Urothelium cell line (cell line): ENCODE results near the gene ATP9B.

Experiments
- DNase-seq: peaks from one replicate; pipeline ENCODE4 v3.0.0; 2011; ENCODE audit warnings: low spot score, mixed read lengths
- FAIRE-seq: peaks from 2 replicates; lab custom pipeline; 2011; peaks lifted over from hg19 to GRCh38; lab: Jason Lieb, UNC

Gene ATP9B

DNA sequence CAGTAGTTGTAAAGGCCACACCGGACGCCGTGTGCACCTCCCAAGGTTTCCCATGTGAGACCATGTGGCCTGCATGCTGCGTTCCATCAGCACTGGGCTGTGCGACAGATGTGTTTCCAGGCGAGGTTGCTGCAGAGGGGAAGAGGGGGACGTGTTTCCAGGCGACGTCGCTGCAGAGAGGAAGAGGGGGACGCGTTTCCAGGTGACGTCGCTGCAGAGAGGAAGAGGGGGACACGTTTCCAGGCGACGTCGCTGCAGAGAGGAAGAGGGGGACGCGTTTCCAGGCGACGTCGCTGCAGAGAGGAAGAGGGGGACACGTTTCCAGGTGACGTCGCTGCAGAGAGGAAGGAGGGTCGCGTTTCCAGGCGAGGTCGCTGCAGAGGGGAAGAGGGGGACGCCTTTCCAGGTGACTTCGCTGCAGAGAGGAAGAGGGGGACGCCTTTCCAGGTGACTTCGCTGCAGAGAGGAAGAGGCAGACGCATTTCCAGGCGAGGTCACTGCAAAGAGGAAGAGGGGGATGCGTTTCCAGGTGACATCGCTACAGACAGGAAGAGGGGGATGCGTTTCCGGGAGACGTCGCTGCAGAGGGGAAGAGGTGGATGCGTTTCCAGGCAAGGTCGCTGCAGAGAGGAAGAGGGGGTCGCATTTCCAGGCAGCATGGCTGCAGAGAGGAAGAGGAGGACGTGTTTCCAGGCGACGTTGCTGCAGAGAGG, 351.0 kb downstream of the ATP9B start:
- FAIRE-seq (no peak), DNase-seq (no peak)

DNA sequence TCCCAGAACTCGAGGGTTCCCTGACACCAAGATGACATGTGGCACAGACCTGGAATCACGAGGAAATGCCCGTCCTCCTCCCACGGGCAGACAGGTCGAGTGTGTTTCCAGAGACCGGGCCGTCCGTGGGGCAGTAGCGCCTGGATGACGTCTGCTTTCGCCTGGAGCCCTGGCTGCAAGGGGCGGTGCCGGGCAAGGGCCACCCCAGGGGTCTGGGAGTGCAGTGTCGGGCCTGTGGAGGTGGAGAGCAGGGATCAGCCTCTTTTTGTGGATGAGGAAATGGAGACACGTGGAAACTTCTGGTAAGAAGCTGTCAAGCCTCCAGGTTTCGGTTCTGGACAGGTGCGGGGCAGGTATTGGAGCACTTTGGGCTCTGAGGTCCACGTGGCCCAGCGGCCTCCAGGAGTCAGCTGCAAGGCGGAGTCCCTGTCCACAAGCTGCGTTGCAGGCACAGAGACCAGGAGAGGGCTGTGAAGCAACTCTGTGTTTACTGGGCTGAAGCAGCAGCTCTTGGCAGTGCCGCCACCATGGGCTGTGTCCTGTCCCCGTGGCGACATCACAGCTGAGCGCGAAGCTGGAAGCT, 352.2 kb downstream of the ATP9B start:
- FAIRE-seq (no peak), DNase-seq (no peak)

- DNase-seq (no peak), FAIRE-seq (no peak)
Observed at GRCh38 chr18:79422022-79422782, 353.0 kb downstream of the ATP9B start.

- DNase-seq = no peak
- no peak for FAIRE-seq
Observed at GRCh38 chr18:79422783-79423165, 353.6 kb downstream of the ATP9B start.

DNA sequence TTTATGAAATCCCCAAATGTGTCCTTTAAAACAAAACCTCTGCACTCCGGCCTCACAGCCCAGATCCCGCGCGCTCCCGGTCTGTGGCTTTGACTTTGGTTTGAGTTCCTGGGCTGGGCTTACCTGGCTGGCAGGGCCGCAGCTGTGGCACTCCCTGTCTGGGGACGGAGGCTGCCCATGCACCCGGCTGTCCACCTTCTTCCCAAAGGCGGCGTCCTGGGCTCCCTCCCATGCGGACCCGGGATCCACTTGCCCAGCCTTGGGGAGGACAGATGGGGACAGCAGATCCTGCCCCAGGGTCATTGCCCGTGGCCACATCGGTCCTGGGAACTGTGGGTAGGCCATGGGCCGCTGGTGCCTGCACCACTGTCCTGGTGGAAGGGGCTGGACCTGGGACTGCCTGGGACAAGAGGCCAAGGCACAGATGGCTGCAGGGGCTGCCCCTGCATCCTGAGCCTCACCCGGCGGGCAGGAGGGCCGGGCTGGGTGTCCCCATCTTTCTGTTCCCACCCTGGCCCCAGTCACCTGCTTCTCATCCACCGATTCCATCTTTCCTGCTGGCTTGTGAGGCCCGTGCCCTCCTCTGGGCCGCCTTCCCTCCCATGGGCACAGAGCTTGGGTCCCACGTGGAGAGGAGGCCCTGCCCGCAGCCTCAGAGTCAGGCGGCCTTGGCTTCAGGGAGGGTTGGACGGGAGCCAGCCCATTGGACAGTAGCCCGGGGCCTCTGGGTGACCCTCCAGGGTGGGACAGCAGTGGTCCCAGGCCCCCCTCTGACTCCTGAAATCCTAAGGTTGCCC, 354.2 kb downstream of the ATP9B start:
- no peak for FAIRE-seq
- no peak for DNase-seq

GRCh38 chr18:79424008-79424565, 354.9 kb downstream of the ATP9B start:
- DNase-seq (no peak), FAIRE-seq (no peak)

DNA sequence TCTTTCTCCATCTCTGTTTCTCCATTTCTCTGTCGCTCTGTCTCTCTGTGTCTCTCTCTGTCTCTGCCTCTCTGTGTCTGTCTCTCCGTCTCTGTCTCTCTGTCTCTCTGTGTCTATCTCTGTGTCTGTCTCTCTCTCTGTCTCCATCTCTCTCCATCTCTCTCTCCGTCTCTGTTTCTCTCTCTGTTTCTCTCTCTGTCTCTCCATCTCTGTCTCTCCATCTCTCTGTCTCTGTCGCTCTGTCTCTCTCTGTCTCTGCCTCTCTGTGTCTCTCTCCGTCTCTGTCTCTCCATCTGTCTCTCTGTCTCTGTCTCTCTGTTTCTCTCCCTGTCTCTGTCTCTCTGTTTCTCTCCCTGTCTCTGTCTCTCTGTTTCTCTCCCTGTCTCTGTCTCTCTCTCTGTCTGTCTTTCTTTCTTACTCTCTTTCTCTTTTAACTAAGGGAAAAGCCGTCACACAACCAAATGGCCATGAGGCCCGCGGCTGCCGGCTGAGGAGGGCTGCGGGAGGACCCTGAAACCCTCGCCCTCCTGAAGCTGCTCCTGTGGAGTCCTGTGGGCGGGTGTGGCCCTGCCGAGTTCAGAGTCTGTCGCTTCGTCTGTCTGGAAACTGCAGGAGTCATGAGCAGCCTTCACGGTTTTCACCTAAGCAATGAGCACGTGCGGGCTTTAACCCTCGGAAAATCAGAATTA, 355.8 kb downstream of the ATP9B start:
- DNase-seq (no peak), FAIRE-seq (no peak)

GRCh38 chr18:79425569-79425886, 356.3 kb downstream of the ATP9B start:
- DNase-seq = no peak
- FAIRE-seq = no peak

DNA sequence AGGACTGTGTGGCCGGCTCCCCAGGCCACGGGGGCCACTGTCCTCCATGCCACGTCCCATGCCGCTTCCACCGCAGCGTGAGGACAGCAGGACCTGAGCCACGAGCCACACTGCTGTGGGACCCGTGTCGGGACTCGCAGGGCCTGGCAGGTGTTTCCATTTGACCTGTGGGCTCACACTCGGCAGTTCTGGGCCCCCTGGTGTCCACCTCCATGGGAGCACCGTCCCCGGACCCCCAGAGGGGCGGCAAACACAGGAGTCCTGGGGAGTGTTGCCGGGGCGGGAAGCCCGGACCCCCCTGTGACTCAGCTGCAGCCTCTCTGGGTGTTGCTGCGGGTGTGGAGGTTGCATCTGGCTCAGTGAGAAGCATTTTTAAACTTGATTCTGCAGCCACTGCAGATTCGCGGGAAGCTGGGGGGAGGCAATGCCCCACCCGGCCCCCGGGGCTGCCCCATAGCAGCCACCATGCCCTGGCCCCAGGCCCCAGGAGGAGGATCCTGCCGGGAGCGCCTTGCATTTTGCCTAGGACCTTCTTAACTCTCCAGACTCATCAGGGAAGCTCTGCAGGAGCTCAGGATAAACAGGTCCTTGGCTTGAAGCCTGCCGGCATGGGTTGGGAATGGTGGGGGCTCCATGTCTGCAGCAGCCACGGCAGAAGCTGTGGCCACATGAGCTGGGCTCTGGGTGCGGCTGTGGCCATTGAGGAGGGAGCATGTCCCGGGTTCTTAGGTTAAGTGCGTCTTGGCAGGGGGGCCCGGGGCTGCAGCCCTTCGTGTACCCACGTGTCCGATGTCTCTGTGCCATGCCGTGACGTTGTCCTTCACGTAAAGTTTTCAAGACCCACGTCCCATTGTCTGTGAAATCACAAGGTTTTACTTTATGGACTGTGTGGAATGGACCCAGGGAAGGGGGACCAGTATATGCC, 357.4 kb downstream of the ATP9B start:
- no peak for DNase-seq
- FAIRE-seq = no peak

- DNase-seq (no peak), FAIRE-seq (no peak)
Observed at GRCh38 chr18:79427368-79428225, 358.4 kb downstream of the ATP9B start.
